ENCODE measurements around the gene TTBK1.

Gene TTBK1

DNA sequence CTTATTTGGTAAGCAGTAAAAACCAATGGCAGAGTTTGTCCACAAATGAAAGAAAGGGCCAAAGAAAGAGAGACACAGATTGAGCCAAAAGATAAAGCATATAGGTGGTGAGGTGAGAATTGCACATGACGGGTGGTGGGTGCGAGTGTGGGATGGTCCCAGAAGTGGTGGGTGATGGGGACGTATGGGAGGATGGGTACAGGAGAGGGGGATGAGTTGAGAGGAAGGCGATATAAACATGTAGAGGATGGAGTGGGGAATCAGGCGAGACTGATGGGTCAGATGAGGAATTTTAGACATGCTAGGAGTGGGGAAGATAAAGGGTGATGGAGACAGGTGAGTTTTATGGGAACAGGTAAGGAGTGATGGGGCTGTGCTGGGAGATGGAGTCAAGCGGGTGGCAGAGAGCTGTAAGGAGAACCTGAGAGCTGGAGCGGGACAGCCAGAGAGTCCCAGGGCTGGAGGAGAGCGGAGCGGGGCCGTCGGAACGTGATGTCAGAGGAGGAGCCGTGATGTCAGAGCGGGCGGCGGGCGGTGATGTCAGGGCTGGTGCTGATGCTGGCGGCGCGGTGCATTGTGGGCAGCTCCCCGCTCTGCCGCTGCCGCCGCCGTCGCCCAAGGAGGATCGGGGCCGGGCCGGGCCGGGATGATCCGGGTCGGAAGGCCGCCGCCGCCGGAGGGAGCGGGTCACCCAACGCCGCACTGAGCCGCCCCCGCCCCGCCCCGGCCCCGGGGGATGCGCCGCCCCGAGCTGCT lies at the start of gene TTBK1:
TSS of gene TTBK1 (plus strand) at position 574 of the 756 bp plus-strand sequence. CDS start 3,180 bp downstream, outside the sequence.
- Histone ChIP-seq H3K36me3 (ENCODE audit: control insufficient read depth, insufficient read depth, low read length) (no peaks in the 10 kb centered on the region), H3K9me3 (ENCODE audit: control insufficient read depth, insufficient read depth, low read length) (no peaks in the 10 kb centered on the region), H3K27ac (ENCODE audit: low read depth, low read length) (no peak within 1 kb of the TSS), H3K4me3 (ENCODE audit: low read depth, low read length) (no peak within 1 kb of the TSS; the same call in 1 of the 2 replicates), H3K27me3 (ENCODE audit: control insufficient read depth, insufficient read depth, low read length) (peaks cover 62% of the 10 kb centered on the region), H3K9ac (ENCODE audit: low read depth, low read length) (no peak within 1 kb of the TSS), H3K4me1 (ENCODE audit: control insufficient read depth, insufficient read depth, low read length) (no peaks in the 10 kb centered on the region; the same call in 1 of the 2 replicates)

DNA sequence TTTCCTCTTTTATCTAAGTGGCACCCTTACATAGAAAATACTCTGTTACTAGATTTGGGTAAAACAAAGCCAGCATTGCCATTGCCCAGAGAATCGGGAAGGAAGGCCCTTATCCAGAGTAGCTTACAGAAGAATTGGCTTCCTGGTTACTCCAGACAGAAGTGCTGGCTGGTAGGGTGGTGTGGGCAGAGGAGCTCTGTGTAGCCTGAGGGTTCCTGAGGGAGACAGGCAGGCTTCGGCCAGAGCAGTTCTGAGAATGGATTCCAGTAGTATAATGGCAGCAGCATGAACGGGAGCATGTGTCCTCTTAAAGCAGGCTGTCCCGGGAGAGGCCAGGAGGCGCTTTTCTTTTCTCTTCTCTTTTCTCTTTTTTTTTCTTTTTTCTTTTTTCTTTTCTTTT lies 49.4 kb upstream of the TTBK1 start:
- no peaks in the 10 kb centered on the region for H3K4me1 ChIP-seq (ENCODE audit: control insufficient read depth, insufficient read depth, low read length)
- no peak overlapping the region for H3K9ac ChIP-seq (ENCODE audit: low read depth, low read length)
- H3K27ac ChIP-seq (ENCODE audit: low read depth, low read length) = no peak overlapping the region
- peaks cover 7% of the 10 kb centered on the region; the same call in 1 of the 2 replicates for H3K36me3 ChIP-seq (ENCODE audit: control insufficient read depth, insufficient read depth, low read length)
- H3K27me3 ChIP-seq (ENCODE audit: control insufficient read depth, insufficient read depth, low read length) = no peaks in the 10 kb centered on the region
- H3K4me3 ChIP-seq (ENCODE audit: low read depth, low read length) = no peak overlapping the region
- H3K9me3 ChIP-seq (ENCODE audit: control insufficient read depth, insufficient read depth, low read length) = no peaks in the 10 kb centered on the region

DNA sequence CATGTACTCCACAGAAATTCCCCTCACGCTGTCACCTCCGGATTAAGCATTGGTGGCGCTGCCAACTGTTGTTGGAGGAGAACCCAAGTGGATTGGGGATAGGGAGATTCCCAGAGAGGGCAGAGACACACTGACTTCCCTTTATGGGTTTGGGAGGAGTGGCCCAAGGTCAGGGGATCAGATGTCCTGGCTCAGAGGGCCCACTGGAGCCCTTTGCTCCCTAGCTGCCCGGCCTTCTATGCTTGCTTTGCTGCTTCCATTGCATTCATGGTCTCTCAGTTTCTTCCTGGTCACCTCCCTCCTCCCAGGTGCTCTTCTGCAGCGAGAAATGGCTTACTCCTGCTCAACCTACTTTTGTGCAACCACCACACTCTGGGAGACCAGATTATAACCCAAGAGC lies 46.9 kb upstream of the TTBK1 start:
- H3K9me3 ChIP-seq (ENCODE audit: control insufficient read depth, insufficient read depth, low read length) = no peaks in the 10 kb centered on the region
- H3K36me3 ChIP-seq (ENCODE audit: control insufficient read depth, insufficient read depth, low read length) = peaks cover 10% of the 10 kb centered on the region; the same call in 1 of the 2 replicates
- H3K4me3 ChIP-seq (ENCODE audit: low read depth, low read length) = no peak overlapping the region
- no peak overlapping the region for H3K9ac ChIP-seq (ENCODE audit: low read depth, low read length)
- H3K4me1 ChIP-seq (ENCODE audit: control insufficient read depth, insufficient read depth, low read length) = no peaks in the 10 kb centered on the region
- H3K27ac ChIP-seq (ENCODE audit: low read depth, low read length) = no peak overlapping the region
- H3K27me3 ChIP-seq (ENCODE audit: control insufficient read depth, insufficient read depth, low read length) = no peaks in the 10 kb centered on the region

DNA sequence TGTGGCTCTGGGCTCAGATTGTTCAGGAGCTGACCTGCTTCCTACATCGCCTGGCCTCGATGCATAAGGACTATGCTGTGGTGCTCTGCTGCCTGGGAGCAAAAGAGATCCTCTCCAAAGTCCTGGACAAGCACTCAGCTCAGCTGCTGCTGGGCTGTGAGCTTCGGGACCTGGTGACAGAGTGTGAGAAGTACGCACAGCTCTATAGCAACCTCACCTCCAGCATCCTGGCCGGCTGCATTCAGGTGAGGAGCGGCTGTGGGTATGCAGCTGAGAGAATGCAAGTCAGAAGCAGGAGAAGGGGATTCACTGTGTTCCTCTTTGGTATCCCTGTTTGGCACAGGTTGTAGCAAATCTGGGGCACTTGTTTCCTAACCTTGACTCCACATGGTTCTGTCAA lies 43.4 kb upstream of the TTBK1 start:
- Histone ChIP-seq H3K4me3 (ENCODE audit: low read depth, low read length) (no peak overlapping the region), H3K9me3 (ENCODE audit: control insufficient read depth, insufficient read depth, low read length) (no peaks in the 10 kb centered on the region), H3K4me1 (ENCODE audit: control insufficient read depth, insufficient read depth, low read length) (no peaks in the 10 kb centered on the region), H3K36me3 (ENCODE audit: control insufficient read depth, insufficient read depth, low read length) (peaks cover 10% of the 10 kb centered on the region; the same call in 1 of the 2 replicates), H3K27me3 (ENCODE audit: control insufficient read depth, insufficient read depth, low read length) (no peaks in the 10 kb centered on the region), H3K27ac (ENCODE audit: low read depth, low read length) (no peak overlapping the region), H3K9ac (ENCODE audit: low read depth, low read length) (no peak overlapping the region)

DNA sequence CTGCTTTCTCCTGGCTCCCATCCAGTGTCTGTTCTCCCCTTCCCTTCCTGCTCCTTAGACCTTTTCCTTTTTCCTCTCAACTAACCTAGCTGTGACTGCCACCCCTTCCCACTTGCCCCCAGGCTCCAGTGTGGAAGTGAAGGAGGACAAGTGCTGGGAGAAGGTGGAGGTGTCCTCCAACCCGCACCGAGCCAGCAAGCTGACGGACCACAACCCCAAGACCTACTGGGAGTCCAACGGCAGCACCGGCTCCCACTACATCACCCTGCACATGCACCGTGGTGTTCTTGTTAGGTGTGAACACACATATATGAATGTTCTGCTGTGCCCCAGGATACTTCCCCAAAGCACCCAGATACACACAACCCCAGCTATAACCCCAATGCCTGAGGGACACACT lies 42.7 kb upstream of the TTBK1 start:
- Histone ChIP-seq H3K9me3 (ENCODE audit: control insufficient read depth, insufficient read depth, low read length) (no peaks in the 10 kb centered on the region), H3K27me3 (ENCODE audit: control insufficient read depth, insufficient read depth, low read length) (no peaks in the 10 kb centered on the region), H3K27ac (ENCODE audit: low read depth, low read length) (no peak overlapping the region), H3K4me3 (ENCODE audit: low read depth, low read length) (no peak overlapping the region), H3K36me3 (ENCODE audit: control insufficient read depth, insufficient read depth, low read length) (peaks cover 10% of the 10 kb centered on the region; the same call in 1 of the 2 replicates), H3K9ac (ENCODE audit: low read depth, low read length) (no peak overlapping the region), H3K4me1 (ENCODE audit: control insufficient read depth, insufficient read depth, low read length) (no peaks in the 10 kb centered on the region)

DNA sequence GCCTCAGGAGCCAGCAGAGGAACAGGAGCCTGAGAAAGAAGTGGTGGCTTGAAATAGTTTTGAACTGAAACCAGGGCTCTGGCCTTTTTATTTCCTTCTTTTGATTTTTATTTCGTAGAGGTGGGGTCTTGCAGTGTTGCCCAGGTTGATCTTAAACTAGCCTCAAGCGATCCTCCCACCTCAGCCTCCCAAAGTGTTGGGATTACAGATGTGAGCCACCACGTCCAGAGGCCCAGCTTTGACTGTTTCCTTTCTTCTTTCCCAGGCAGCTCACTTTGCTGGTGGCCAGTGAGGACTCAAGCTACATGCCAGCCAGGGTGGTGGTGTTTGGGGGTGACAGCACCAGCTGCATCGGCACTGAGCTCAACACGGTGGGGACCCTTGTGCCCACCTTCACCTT lies 40.8 kb upstream of the TTBK1 start:
- H3K4me3 ChIP-seq (ENCODE audit: low read depth, low read length) = no peak overlapping the region
- H3K9me3 ChIP-seq (ENCODE audit: control insufficient read depth, insufficient read depth, low read length) = no peaks in the 10 kb centered on the region
- H3K36me3 ChIP-seq (ENCODE audit: control insufficient read depth, insufficient read depth, low read length) = peaks cover 4% of the 10 kb centered on the region; the same call in 1 of the 2 replicates
- H3K4me1 ChIP-seq (ENCODE audit: control insufficient read depth, insufficient read depth, low read length) = no peaks in the 10 kb centered on the region
- H3K9ac ChIP-seq (ENCODE audit: low read depth, low read length) = no peak overlapping the region
- H3K27me3 ChIP-seq (ENCODE audit: control insufficient read depth, insufficient read depth, low read length) = no peaks in the 10 kb centered on the region
- no peak overlapping the region for H3K27ac ChIP-seq (ENCODE audit: low read depth, low read length)

DNA sequence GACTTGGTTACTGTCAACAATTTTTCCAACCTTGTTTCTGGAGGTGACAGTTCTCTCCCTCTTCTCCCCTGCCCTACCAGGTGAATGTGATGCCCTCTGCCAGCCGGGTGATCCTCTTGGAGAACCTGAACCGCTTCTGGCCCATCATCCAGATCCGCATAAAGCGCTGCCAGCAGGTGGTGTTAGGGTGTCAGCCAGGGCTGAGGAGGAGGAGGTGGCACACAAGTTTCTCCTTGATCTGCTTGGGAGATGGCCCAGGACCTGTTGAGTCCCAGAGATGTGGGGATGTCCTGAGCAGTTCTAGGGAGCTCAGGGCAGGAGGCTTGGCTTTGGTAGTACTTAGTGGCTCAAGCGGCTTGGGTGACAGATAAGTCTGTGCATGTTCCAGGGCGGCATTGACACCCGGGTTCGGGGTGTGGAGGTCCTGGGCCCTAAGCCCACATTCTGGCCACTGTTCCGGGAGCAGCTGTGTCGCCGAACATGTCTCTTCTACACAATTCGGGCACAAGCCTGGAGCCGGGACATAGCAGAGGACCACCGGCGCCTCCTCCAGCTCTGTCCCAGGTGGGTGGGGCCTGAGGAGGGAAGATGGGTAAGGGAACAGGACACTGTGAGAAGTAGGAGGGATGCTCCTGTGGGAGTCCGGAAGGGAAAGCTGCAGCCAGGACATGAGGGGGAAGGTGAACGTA lies 40.1 kb upstream of the TTBK1 start:
- Histone ChIP-seq H3K4me3 (ENCODE audit: low read depth, low read length) (no peak overlapping the region), H3K9ac (ENCODE audit: low read depth, low read length) (no peak overlapping the region), H3K36me3 (ENCODE audit: control insufficient read depth, insufficient read depth, low read length) (peaks cover 4% of the 10 kb centered on the region; the same call in 1 of the 2 replicates), H3K27me3 (ENCODE audit: control insufficient read depth, insufficient read depth, low read length) (no peaks in the 10 kb centered on the region), H3K9me3 (ENCODE audit: control insufficient read depth, insufficient read depth, low read length) (no peaks in the 10 kb centered on the region), H3K27ac (ENCODE audit: low read depth, low read length) (no peak overlapping the region), H3K4me1 (ENCODE audit: control insufficient read depth, insufficient read depth, low read length) (no peaks in the 10 kb centered on the region)

DNA sequence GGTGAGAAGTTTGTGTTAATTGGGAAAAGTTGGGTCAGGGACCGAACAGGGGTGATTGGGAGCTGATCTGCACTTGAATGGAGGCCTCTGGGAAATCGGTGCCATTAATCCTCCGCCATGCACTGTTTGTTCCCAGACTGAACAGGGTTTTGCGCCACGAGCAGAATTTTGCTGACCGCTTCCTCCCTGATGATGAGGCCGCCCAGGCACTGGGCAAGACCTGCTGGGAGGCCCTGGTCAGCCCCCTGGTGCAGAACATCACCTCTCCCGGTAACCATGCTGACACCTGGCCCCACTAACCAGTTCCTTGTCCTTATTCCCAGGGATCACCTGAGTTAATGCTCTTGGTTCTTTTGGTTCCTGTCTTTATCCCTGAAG lies 39.6 kb upstream of the TTBK1 start:
- Histone ChIP-seq H3K4me1 (ENCODE audit: control insufficient read depth, insufficient read depth, low read length) (no peaks in the 10 kb centered on the region), H3K27me3 (ENCODE audit: control insufficient read depth, insufficient read depth, low read length) (no peaks in the 10 kb centered on the region), H3K4me3 (ENCODE audit: low read depth, low read length) (no peak overlapping the region), H3K27ac (ENCODE audit: low read depth, low read length) (no peak overlapping the region), H3K9ac (ENCODE audit: low read depth, low read length) (no peak overlapping the region), H3K36me3 (ENCODE audit: control insufficient read depth, insufficient read depth, low read length) (peaks cover 4% of the 10 kb centered on the region; the same call in 1 of the 2 replicates), H3K9me3 (ENCODE audit: control insufficient read depth, insufficient read depth, low read length) (no peaks in the 10 kb centered on the region)

DNA sequence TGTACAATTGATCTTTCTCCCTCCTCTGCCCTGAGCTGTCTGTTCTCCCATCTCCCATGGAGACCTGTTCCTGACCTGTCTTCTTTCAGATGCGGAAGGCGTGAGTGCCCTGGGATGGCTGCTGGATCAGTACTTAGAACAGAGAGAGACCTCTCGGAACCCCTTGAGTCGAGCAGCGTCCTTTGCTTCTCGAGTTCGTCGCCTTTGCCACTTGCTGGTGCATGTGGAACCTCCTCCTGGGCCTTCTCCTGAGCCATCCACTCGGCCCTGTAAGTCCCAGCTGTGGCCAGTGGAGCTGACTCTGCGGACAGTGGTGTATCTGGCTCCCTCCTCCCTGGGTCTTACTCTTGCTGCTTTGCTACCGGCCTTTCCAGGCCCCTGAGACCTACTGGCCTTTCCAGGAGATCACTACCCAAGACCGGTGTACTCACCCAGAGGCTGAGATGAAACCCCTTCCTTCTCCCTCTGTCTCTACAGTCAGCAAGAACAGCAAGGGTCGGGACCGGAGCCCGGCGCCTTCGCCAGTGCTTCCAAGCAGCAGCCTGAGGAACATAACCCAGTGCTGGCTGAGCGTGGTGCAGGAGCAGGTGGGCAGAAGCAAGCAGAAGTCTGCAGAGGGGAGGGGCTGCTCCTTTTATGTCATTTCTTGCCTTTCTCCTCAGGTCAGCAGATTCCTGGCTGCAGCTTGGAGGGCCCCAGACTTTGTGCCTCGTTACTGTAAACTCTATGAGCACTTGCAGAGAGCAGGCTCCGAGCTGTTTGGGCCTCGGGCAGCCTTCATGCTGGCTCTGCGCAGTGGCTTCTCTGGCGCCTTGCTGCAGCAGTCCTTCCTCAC lies 38.8 kb upstream of the TTBK1 start:
- no peak overlapping the region for H3K9ac ChIP-seq (ENCODE audit: low read depth, low read length)
- no peak overlapping the region for H3K27ac ChIP-seq (ENCODE audit: low read depth, low read length)

DNA sequence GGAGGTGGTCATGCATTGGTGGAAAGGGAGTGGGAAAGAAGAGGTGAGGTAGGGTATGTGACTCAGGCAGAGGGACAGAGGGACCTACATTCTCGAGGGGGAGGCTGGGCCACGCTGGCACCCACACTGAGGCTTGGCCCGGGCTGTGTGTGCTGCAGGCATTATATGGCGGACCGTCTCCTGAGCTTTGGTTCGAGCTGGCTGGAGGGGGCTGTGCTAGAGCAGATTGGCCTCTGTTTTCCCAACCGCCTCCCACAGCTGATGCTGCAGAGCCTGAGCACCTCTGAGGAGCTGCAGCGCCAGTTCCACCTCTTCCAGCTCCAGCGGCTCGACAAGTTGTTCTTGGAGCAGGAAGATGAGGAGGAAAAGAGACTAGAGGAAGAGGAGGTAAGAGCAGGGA lies 37.4 kb upstream of the TTBK1 start:
- no peak overlapping the region for H3K9ac ChIP-seq (ENCODE audit: low read depth, low read length)
- no peaks in the 10 kb centered on the region for H3K9me3 ChIP-seq (ENCODE audit: control insufficient read depth, insufficient read depth, low read length)
- H3K27me3 ChIP-seq (ENCODE audit: control insufficient read depth, insufficient read depth, low read length) = no peaks in the 10 kb centered on the region
- H3K36me3 ChIP-seq (ENCODE audit: control insufficient read depth, insufficient read depth, low read length) = peaks cover under 1% of the 10 kb centered on the region; the same call in 1 of the 2 replicates
- H3K4me1 ChIP-seq (ENCODE audit: control insufficient read depth, insufficient read depth, low read length) = no peaks in the 10 kb centered on the region
- no peak overlapping the region for H3K27ac ChIP-seq (ENCODE audit: low read depth, low read length)
- no peak overlapping the region for H3K4me3 ChIP-seq (ENCODE audit: low read depth, low read length)

More for the DNA sequence above, 38.8 kb upstream of the TTBK1 start:
- Histone ChIP-seq H3K4me1 (ENCODE audit: control insufficient read depth, insufficient read depth, low read length) (no peaks in the 10 kb centered on the region), H3K36me3 (ENCODE audit: control insufficient read depth, insufficient read depth, low read length) (peaks cover 4% of the 10 kb centered on the region; the same call in 1 of the 2 replicates), H3K9me3 (ENCODE audit: control insufficient read depth, insufficient read depth, low read length) (no peaks in the 10 kb centered on the region), H3K4me3 (ENCODE audit: low read depth, low read length) (no peak overlapping the region), H3K27me3 (ENCODE audit: control insufficient read depth, insufficient read depth, low read length) (no peaks in the 10 kb centered on the region)
